Left renal pelvis (tissue), 4 donors: Measurements from ENCODE around the gene CCDC197. TPM values are rescaled to one million over a fixed set of nuclear protein-coding genes. Genes with fewer than 3 reads are reported as not detected.

ENCODE experiments used
- DNase-seq, 4 donors: peaks; one replicate each; pipeline ENCODE4 v3.0.0-alpha.2; 2013; ENCODE audit warnings: low read depth in 4 of 4, low spot score in 3 of 4
- polyA plus RNA-seq, 4 donors: library from polyadenylated mRNA; unstranded; fragments of 120-200 nt; gene quantifications; one replicate each; pipeline ENCODE4 v1.2.1, GENCODE V29; 2013; ENCODE audit not compliant: insufficient read length in 4 of 4

The CCDC197 gene
- polyA plus RNA-seq, 4 donors, result not detected

DNA sequence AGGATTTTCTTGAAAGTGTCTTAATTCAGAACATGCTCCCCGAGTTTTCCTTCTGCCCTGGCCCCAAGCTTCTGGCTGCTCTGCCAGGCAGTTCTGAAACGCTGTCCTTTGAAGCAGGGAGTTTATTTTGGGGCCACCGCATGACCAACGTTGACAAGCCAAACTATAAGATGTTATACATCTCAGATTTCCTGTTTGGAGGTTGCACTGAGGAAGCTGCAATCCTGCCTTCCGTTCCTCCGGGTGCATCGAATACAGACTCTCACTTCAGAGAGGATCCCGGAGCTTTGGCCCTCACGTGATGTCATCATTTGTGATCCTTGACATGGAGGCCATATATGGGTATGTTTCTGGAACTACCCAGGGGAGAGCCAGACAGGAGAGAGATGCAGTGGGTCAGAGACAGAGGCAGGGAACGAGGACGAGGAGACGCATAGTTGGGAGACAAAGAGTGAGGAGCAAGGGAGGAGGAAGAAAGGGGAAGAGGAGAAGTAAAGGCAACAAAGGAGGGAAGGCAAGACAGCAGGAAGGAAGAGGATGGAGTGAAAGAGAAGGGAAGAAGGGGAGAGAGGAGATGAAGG lies 20.5 kb upstream of the CCDC197 start, which contains the start of gene ASB2:
Gene ASB2, minus strand, starts transcription at position 94 of the 581 bp plus-strand sequence. CDS start 12,031 bp downstream, outside the sequence.
- DNase-seq, result no peak

- no peak for DNase-seq
These were observed 19.9 kb upstream of the CCDC197 start for GRCh38 chr14:93977171-93977570.

- no peak for DNase-seq
These were observed 19.1 kb upstream of the CCDC197 start for GRCh38 chr14:93977790-93978581.

GRCh38 chr14:93978735-93979134 lies 18.4 kb upstream of the CCDC197 start:
- no peak for DNase-seq

GRCh38 chr14:93980456-93981201 lies 16.5 kb upstream of the CCDC197 start:
- DNase-seq, result no peak

DNA sequence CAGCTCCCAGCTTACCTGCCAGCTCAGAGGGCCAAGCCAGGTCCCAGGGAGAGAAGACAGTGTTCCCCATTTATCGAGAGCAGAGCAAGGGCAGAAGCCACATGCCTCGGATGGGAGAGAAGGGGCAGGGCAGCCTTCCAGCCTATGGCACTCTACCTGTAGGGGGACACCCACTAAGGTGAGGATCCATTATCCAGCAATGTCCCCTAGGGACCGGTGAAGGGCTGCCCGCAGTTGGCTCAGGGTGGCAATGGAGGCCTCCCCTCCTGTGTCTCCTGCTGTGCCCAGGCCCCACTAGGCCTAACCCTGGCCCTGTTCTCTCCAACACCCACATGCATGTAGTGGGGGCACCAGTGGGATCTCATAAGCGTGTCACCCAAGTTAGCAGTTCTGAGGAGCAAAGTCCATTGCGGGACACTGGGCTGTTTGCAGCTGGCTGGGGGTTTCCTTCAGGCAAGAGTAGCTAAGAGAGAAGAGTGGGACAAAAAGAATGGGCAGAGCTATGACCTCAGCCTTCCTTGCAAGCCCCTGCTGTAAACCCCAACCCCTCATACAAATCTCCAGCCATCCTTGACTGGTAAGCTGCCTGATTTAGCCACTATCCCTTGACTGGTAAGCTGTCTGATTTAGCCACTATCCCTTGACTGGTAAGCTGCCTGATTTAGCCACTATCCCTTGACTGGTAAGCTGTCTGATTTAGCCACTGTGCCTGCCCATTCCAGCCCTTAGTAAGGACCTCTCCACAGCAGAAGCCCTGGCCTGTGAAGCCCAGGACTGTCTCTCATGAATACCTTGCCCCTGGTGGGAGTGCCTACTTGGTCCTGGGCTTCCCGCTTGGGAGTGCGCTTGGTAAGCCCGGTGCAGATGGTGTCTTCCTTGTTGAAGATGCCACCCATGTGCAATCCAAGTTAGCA lies 15.5 kb upstream of the CCDC197 start:
- no peak for DNase-seq

GRCh38 chr14:93982230-93983007 lies 14.7 kb upstream of the CCDC197 start:
- no peak for DNase-seq

GRCh38 chr14:93984070-93984469 lies 13.0 kb upstream of the CCDC197 start:
- no peak for DNase-seq

GRCh38 chr14:93984987-93985410 lies 12.1 kb upstream of the CCDC197 start:
- no peak for DNase-seq

DNA sequence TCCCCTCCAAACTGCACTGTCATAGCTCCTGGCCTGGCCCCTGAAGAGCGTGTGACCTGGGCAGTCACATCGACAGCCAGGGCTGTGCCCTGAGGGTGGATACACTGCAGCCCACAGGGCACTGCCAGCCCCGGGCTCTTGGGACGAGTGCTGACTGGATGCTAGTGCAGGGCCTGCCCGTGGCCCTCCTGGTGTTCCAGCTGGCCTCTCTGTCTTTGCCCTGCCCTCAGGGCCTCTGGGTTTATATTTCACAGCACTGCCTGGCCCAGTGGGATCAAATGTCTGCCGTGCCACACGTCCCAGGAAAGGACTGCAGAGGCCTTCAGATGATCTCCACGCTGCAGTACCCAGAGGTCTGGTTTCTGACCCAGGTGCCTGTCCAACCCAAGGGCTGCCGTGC lies 10.1 kb upstream of the CCDC197 start:
- no peak for DNase-seq

DNA sequence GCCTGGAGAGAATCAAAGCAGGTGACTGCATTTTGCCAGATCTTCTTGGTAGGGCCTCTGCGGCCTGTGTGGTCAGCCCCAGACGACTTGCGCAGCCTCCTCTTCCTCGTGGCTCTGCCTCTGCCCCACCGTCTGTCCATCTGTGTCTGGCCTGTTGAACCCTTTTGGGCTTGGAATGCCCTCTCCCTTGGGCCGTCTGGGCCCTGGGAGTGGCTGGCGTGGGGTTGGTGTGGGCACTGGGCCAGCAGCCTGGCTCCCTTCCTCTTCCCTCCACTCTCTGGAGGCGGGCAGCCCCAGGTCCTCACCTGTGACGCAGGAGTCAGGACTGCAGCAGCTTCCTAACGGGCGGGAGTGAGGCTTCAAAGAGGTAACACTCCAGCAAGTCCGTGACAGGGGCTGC lies 9.7 kb upstream of the CCDC197 start:
- no peak for DNase-seq

DNA sequence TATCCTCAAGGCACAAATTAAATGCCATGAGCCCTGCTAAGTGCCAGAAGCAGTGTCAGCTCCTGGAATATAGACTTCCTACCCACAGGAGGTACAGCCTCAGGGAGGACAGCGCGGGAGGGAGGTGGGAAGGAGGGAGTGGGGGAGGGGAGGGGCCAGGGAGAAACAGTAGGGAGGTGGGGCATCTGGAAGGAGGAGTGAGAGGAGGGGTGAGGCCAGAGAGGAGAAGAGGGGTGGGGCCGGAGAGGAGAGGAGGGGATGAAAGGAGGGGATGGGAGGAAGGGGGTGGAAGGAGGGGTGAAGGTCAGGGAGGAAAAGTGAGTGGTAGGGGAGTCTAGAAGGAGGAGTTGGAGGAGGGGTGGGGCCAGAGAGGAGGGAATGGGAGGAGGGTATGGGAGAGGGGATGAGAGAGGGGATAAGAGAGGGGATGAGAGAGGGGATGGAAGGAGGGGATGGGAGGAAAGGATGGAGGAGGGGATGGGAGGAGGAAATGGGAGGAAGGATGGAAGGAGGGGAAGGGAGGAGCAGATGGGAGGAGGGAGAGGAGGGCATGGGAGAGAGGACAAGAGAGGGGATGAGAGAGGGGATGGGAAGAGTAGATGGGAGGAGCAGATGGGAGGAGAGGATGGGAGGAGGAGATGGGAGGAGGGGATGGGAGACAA lies 9.2 kb upstream of the CCDC197 start:
- no peak for DNase-seq

DNA sequence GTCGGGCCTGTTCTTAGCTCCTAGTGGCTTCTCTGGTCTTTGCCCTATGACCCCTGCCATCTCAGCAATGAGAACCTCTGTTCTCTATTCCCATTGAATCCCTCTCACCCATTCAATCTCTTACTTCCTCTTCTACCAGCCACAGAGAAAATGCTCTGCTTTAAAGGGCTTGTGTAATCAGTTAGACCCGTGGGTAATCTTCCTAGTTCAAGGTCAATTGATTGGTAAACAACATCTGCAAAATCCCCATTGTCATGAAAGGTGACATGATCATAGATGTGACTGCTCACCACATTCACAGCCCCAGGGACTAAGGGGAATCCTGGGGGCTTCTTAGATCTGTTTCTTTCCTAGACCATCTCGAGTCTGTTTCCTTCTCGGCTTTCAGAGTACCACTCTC lies 7.2 kb upstream of the CCDC197 start:
- no peak for DNase-seq

- no peak for DNase-seq
These were observed 5.9 kb upstream of the CCDC197 start for GRCh38 chr14:93991212-93991611.

GRCh38 chr14:93991649-93992048 lies 5.5 kb upstream of the CCDC197 start:
- DNase-seq, result no peak

GRCh38 chr14:93993382-93993781 lies 3.7 kb upstream of the CCDC197 start:
- no peak for DNase-seq

DNA sequence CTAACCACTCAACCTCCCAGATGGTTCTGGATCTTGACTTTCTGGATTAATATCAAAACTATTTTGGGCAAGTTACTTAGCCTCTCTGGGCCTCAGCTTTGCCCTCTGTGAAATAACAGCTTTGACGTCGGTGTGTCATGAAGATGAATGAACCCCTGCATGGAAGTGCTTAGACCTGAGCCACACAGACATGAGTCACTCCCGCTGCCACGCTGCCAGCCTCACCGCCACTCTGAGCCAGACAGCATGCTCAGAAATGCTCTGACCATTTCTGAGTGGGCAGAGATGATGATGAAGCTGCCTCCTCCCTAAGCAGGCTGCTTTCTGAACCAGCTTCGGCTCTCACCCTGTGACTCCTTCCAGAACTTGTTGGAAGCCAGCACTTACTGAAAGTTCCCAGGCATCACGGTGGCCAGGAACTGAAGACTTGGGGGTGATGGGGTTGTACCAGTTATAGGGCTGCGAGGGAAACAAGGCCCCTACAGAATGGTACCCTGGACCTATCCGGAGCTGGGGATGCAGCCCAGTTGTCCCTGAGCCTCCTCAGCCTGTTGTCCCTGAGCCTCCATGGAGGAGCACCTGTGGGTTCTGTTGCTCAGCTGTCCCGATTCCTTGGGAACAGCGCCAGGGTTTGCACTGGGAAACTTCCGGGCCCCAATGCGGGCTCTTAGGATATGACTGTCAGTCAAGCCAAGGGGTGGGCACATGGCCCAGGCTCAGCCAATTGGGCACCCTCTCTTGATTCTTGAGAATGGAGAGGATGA lies 2.0 kb upstream of the CCDC197 start:
- no peak for DNase-seq

GRCh38 chr14:93996130-93996695 lies 888 bp upstream of the CCDC197 start:
- no peak for DNase-seq
